ENCODE results near the gene LYSMD3.

GRCh38 chr5:90483206-90483605 lies 46.2 kb downstream of the LYSMD3 start:
- TF ChIP-seq CTCF (IDR thresholded peaks at IDR 0.05; ENCODE audit: low read depth, low read length), result no peak
- TF ChIP-seq EZH2phosphoT487 (IDR thresholded peaks at IDR 0.05; ENCODE audit: low read depth), result no peak
